Thyroid gland (tissue), 4 donors: ENCODE measurements around the gene CDH22. TPM values are rescaled to one million over a fixed set of nuclear protein-coding genes. Genes with fewer than 3 reads are reported as not detected.

Experiments used
- DNase-seq, 2 donors: peaks; one replicate each; pipeline ENCODE4 v3.0.0-alpha.2; 2019
- H3K27ac ChIP-seq, 3 donors: fragments of 200-600 bp; sonication (generic); 1 replicate in 2 of 3; 2 replicates in 1 of 3; pipeline ENCODE4 v1.5.1; 2016 to 2019; ENCODE audit warnings: mild to moderate bottlenecking in 1 of 3, moderate library complexity in 1 of 3
- H3K27me3 ChIP-seq: fragments of 200-600 bp; sonication (generic); one replicate; pipeline ENCODE4 v1.5.1; 2019
- H3K36me3 ChIP-seq, 2 donors: fragments of 200-600 bp; sonication (generic); one replicate each; pipeline ENCODE4 v1.5.1; 2016 to 2019
- H3K4me1 ChIP-seq, 2 donors: fragments of 200-600 bp; sonication (generic); one replicate each; pipeline ENCODE4 v1.5.1; 2017 to 2019
- H3K4me3 ChIP-seq, 3 donors: fragments of 200-600 bp; sonication (generic); replicated peaks in 1 of 3; 1 replicate in 2 of 3; 2 replicates in 1 of 3; pipeline ENCODE4 v1.5.1; 2016; ENCODE audit warnings: mild to moderate bottlenecking in 1 of 3
- H3K9me3 ChIP-seq: fragments of 200-600 bp; sonication (generic); one replicate; pipeline ENCODE4 v1.5.1; 2017
- POLR2A ChIP-seq, 2 donors: fragments of 450-650 bp; IDR thresholded peaks; one replicate each; pipeline ENCODE4 v1.6.1; 2017; ENCODE audit warnings: antibody characterized with exemption in 2 of 2, mild to moderate bottlenecking in 2 of 2, moderate library complexity in 1 of 2
- WGBS, 2 donors: methylation state at CpG; one replicate each; pipeline ENCODE4 v1.1.5; 2017; 5-methylcytosine and 5-hydroxymethylcytosine counted together
- intact Hi-C: fragments of 100-400 bp; cut with DNase I; formaldehyde crosslinking; loops from one replicate; pipeline ENCODE4 v1.15.1; 2023
- total RNA-seq, 4 donors: library from RNA; depleted of rRNA; stranded (reverse); fragments of >200 nt; gene quantifications; one replicate each; pipeline ENCODE4 v1.2.3, GENCODE V29; 2016
- TF ChIP-seq, protein P1 (sequence below), 6 experiments: fragments of 200-600 bp in 3 of 6; fragments of 450-650 bp in 3 of 6; sonication (generic) in 3 of 6; IDR thresholded peaks; one replicate each; pipeline ENCODE4 v1.5.1; 2016 to 2019; ENCODE audit warnings: antibody characterized with exemption in 6 of 6, mild to moderate bottlenecking in 2 of 6, inconsistent platforms in 1 of 6, moderate library complexity in 1 of 6

The CDH22 gene
- total RNA-seq, 4 donors from 2014 or later: 0.38 to 3.0 (median 1.2) TPM

DNA sequence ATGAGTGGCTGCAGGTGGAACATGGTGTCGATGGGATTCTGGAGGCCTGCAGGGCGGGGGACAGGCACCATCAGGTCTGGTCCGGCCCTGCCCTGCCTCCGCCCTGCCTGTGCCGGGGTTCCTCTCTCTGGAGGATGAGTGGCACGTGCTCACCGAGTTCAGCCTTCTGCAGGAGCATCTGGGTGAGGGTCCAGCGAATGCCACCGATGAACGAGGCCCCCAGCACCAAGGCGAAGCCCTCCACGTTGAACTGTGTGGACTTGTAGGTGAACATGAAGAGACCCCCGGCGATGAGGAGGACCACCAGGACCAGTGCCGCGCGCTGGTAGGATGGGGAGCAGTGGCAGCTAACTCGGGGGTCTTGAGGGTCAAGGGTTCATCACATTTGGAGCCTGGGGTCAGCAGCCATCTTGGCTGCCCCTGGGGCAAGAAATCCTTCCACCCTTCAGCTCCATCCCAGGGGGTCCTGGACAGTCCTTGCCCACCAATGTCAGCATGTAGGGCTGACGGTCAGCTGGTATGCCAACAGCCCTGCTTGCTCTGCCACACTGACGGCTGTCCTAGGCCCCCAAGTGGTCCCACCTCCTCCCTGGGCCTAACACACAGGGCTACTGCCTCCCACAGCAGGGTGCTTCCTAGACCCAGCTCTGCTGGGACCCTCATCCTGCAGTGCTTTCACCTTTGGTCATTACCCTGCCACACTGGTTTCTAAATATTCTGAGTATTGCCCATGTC lies 46.8 kb upstream of the CDH22 start:
- no peak overlapping the region for H3K4me3 ChIP-seq

DNA sequence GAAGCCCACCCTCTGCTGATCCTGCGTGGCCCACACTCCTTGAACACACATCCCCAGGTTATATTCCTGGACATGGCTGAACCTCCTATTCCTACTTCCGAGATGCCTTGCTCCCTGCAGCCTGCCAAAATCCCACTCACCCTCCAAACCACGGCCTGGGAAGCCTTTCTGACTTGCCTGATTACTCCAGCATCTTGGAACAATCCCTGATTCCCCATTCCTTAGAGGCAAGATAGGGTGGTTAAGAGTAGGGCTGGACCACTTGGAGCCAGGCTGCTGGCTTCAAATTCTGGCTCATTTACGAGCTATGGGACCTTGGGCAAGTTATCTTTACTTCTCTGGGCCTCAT lies 45.9 kb upstream of the CDH22 start:
- WGBS, 2 donors: 89 to 92% methylated on average over 4 of the region's 4 CpGs

More for the DNA sequence above, 46.8 kb upstream of the CDH22 start:
- intact Hi-C loops: no loop called here
- DNase-seq: no peak
- Histone ChIP-seq H3K27me3 (no peaks in the 10 kb centered on the region), H3K4me1 (peaks cover 6 to 19% of the 10 kb centered on the region in 2 donors), H3K9me3 (no peaks in the 10 kb centered on the region), H3K36me3 (peaks cover 8 to 27% of the 10 kb centered on the region in 2 donors), H3K27ac (no peak overlapping the region)
- 94 to 95% methylated on average over 10 of the region's 20 CpGs for WGBS, 2 donors
- TF ChIP-seq, protein P1, sequence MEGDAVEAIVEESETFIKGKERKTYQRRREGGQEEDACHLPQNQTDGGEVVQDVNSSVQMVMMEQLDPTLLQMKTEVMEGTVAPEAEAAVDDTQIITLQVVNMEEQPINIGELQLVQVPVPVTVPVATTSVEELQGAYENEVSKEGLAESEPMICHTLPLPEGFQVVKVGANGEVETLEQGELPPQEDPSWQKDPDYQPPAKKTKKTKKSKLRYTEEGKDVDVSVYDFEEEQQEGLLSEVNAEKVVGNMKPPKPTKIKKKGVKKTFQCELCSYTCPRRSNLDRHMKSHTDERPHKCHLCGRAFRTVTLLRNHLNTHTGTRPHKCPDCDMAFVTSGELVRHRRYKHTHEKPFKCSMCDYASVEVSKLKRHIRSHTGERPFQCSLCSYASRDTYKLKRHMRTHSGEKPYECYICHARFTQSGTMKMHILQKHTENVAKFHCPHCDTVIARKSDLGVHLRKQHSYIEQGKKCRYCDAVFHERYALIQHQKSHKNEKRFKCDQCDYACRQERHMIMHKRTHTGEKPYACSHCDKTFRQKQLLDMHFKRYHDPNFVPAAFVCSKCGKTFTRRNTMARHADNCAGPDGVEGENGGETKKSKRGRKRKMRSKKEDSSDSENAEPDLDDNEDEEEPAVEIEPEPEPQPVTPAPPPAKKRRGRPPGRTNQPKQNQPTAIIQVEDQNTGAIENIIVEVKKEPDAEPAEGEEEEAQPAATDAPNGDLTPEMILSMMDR (IDR thresholded peaks at IDR 0.05): no peak

DNA sequence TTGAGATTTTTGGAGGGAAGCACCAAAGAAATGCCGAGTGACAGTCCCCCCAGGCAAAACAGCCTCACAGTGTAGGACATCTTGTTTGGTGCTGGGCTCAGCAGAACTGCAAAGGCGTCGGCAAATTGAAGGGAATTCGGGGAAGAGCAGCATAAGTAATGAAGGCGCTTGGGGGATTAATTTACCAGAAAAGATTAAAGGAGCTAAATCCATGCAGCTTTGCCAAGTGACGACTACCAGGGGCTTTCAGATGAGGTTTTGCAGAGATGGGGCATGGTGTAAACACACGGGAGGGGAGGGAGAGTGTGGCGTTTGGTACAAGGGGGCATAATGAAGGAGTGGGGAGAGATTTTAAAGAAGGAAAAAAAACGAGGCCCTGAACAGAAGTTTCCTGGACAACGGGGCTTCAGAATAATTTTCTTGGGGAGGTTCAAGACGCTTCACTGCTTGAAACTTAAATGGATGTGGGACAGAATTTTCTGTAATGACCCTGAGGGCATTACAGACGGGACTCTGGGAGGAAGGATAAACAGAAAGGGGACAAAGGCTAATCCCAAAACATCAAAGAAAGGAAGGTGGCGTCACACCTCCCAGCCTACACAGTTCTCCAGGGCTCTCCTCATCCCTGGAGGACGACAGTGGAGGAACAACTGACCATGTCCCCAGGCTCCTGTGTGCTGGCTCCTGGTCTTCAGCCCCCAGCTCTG lies 45.4 kb upstream of the CDH22 start:
- Histone ChIP-seq H3K4me3 (no peak overlapping the region), H3K4me1 (peaks cover 21 to 34% of the 10 kb centered on the region in 2 donors), H3K27ac (no peak overlapping the region), H3K9me3 (no peaks in the 10 kb centered on the region), H3K36me3 (peaks cover 8 to 27% of the 10 kb centered on the region in 2 donors), H3K27me3 (no peaks in the 10 kb centered on the region)
- intact Hi-C loops: no loop called here
- 80 to 84% methylated on average over 14 of the region's 14 CpGs for WGBS, 2 donors
- TF ChIP-seq, protein P1 (IDR thresholded peaks at IDR 0.05): no peak
- no peak for TF ChIP-seq POLR2A (IDR thresholded peaks at IDR 0.05)
- no peak for DNase-seq

More for the DNA sequence above, 45.9 kb upstream of the CDH22 start:
- Histone ChIP-seq H3K4me1 (peaks cover 16 to 28% of the 10 kb centered on the region in 2 donors), H3K27me3 (no peaks in the 10 kb centered on the region), H3K36me3 (peaks cover 8 to 27% of the 10 kb centered on the region in 2 donors), H3K4me3 (no peak overlapping the region), H3K27ac (no peak overlapping the region), H3K9me3 (no peaks in the 10 kb centered on the region)
- TF ChIP-seq, protein P1 (IDR thresholded peaks at IDR 0.05): no peak
- TF ChIP-seq POLR2A (IDR thresholded peaks at IDR 0.05): no peak
- DNase-seq: no peak
- intact Hi-C loops: no loop called here

DNA sequence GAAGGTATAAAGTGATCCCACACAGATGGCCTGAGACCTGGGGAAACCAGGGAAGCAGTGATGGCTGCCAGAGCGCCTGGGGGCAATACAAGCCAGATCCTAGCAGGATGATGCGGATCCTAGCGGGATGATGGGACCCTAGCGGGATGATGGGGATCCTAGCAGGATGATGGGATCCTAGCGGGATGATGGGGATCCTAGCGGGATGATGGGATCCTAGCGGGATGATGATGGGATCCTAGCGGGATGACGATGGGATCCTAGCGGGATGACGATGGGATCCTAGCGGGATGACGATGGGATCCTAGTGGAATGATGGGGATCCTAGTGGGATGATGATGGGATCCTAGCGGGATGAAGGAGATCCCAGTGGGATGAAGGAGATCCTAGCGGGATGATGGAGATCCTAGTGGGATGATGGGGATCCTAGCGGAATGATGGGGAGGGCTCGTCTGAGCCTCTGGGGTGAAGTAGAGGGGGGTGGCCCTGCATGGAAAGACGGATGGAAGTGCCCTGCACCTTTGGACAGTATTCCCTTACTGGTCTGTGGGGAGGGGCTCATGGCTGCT lies 44.2 kb upstream of the CDH22 start:
- WGBS, 2 donors: 89% methylated on average over 18 of the region's 18 CpGs
- Histone ChIP-seq H3K4me3 (no peak overlapping the region), H3K9me3 (no peaks in the 10 kb centered on the region), H3K4me1 (peaks cover 24 to 40% of the 10 kb centered on the region in 2 donors), H3K27ac (no peak overlapping the region), H3K27me3 (no peaks in the 10 kb centered on the region), H3K36me3 (peaks cover 8 to 27% of the 10 kb centered on the region in 2 donors)
- DNase-seq: no peak
- intact Hi-C loops: no loop called here
- TF ChIP-seq POLR2A (IDR thresholded peaks at IDR 0.05): no peak
- TF ChIP-seq, protein P1 (IDR thresholded peaks at IDR 0.05): no peak
